Sigmoid colon (tissue), 7 donors: ENCODE data around the gene THOC7. TPM values are rescaled to one million over a fixed set of nuclear protein-coding genes. Genes with fewer than 3 reads are reported as not detected.

Source experiments
- DNase-seq: peaks from one replicate; pipeline ENCODE4 v3.0.0-alpha.2; 2019
- H3K27ac ChIP-seq, 4 donors: fragments of 200-600 bp; sonication (generic); one replicate each; pipeline ENCODE4 v1.5.1; 2016 to 2019; ENCODE audit warnings: mild to moderate bottlenecking in 1 of 4
- H3K27me3 ChIP-seq, 3 donors: fragments of 200-600 bp; sonication (generic); one replicate each; pipeline ENCODE4 v1.5.1; 2019; ENCODE audit warnings: mild to moderate bottlenecking in 1 of 3
- H3K36me3 ChIP-seq, 4 donors: fragments of 200-600 bp; sonication (generic); one replicate each; pipeline ENCODE4 v1.5.1; 2016 to 2019
- H3K4me1 ChIP-seq, 4 donors: fragments of 200-600 bp; sonication (generic); one replicate each; pipeline ENCODE4 v1.5.1; 2017 to 2019
- H3K4me3 ChIP-seq, 4 donors: fragments of 200-600 bp; sonication (generic); one replicate each; pipeline ENCODE4 v1.5.1; 2017 to 2019; ENCODE audit warnings: mild to moderate bottlenecking in 2 of 4, moderate library complexity in 1 of 4
- H3K9me3 ChIP-seq, 4 donors: fragments of 200-600 bp in 3 of 4; sonication (generic) in 3 of 4; one replicate each; pipeline versions ENCODE4 v1.5.1 to v1.6.1; 2013 to 2019
- CTCF ChIP-seq, 4 experiments: fragments of 450-650 bp in 3 of 4; fragments of 200-600 bp in 1 of 4; IDR thresholded peaks; one replicate each; pipeline ENCODE4 v1.5.1; 2016 to 2019; ENCODE audit warnings: antibody characterized with exemption in 4 of 4, mild to moderate bottlenecking in 3 of 4, moderate library complexity in 2 of 4
- EP300 ChIP-seq, 4 donors: sonication (generic); formaldehyde crosslinking; IDR thresholded peaks; one replicate each; pipeline ENCODE4 v1.6.1; 2017; ENCODE audit warnings: antibody characterized with exemption in 4 of 4
- POLR2A ChIP-seq, 2 donors: fragments of 450-650 bp; IDR thresholded peaks; one replicate each; pipeline ENCODE4 v1.6.1; 2016; ENCODE audit warnings: antibody characterized with exemption in 2 of 2, mild to moderate bottlenecking in 2 of 2, moderate library complexity in 2 of 2
- POLR2AphosphoS5 ChIP-seq, 4 donors: sonication (generic); formaldehyde crosslinking; IDR thresholded peaks; one replicate each; pipeline ENCODE4 v1.6.1; 2017; ENCODE audit warnings: antibody characterized with exemption in 4 of 4
- WGBS, 2 donors: extraction: QIAGEN DNeasy Blood & Tissue Kit; methylation state at CpG; one replicate each; pipeline ENCODE4 v1.1.7; 2013; 5-methylcytosine and 5-hydroxymethylcytosine counted together
- intact Hi-C: fragments of 100-400 bp; cut with DNase I; formaldehyde crosslinking; loops from one replicate; pipeline ENCODE4 v1.15.1; 2023
- polyA plus RNA-seq, 3 donors: library from polyadenylated mRNA; stranded (reverse); fragments of 200-250 nt; gene quantifications; one replicate each; pipeline ENCODE4 v1.2.3, GENCODE V29; 2013
- total RNA-seq, 4 donors: library from RNA; depleted of rRNA; stranded (reverse); fragments of >200 nt; gene quantifications; one replicate each; pipeline ENCODE4 v1.1.0, GENCODE V29; 2016
- donor health status: healthy with polysubstance abuse.
- donor health status: Bipolar disorder and iron deficiency.
- donor health status: healthy.

Gene THOC7
- total and polyA plus RNA-seq, 7 donors = 59.7 to 129 (median 110) TPM

GRCh38 chr3:63876260-63876659, 12.7 kb upstream of the THOC7 start:
- intact Hi-C loops = no loop called here
- TF ChIP-seq POLR2A (IDR thresholded peaks at IDR 0.05) (no peak), EP300 (IDR thresholded peaks at IDR 0.05) (no peak), POLR2AphosphoS5 (IDR thresholded peaks at IDR 0.05) (no peak), CTCF (IDR thresholded peaks at IDR 0.05) (no peak)
- no peak for DNase-seq
- Histone ChIP-seq H3K27me3 (no peaks in the 10 kb centered on the region), H3K27ac (no peak overlapping the region), H3K36me3 (no peaks in the 10 kb centered on the region), H3K4me1 (peaks cover 0 to 52% (median 42%) of the 10 kb centered on the region in 4 donors), H3K4me3 (no peak overlapping the region), H3K9me3 (no peaks in the 10 kb centered on the region)
- WGBS, 2 donors = 8 to 46% methylated on average over 3 of the region's 3 CpGs

- no peaks in the 10 kb centered on the region for H3K9me3 ChIP-seq
- 77 to 83% methylated on average over 2 of the region's 2 CpGs for WGBS, 2 donors
- peaks cover 0 to 48% (median 42%) of the 10 kb centered on the region in 4 donors for H3K4me1 ChIP-seq
- no peak for DNase-seq
- TF ChIP-seq EP300 (IDR thresholded peaks at IDR 0.05) (no peak), POLR2AphosphoS5 (IDR thresholded peaks at IDR 0.05) (no peak), CTCF (IDR thresholded peaks at IDR 0.05) (no peak), POLR2A (IDR thresholded peaks at IDR 0.05) (no peak)
- H3K36me3 ChIP-seq = no peaks in the 10 kb centered on the region
- H3K27me3 ChIP-seq = no peaks in the 10 kb centered on the region
- H3K27ac ChIP-seq = no peak overlapping the region
- intact Hi-C loops = no loop called here
- no peak overlapping the region for H3K4me3 ChIP-seq
Observed at GRCh38 chr3:63875510-63875909, 11.9 kb upstream of the THOC7 start.

- Histone ChIP-seq H3K9me3 (no peaks in the 10 kb centered on the region), H3K27me3 (no peaks in the 10 kb centered on the region), H3K36me3 (no peaks in the 10 kb centered on the region), H3K4me3 (no peak overlapping the region), H3K27ac (no peak overlapping the region), H3K4me1 (peaks cover 0 to 44% (median 42%) of the 10 kb centered on the region in 4 donors)
- TF ChIP-seq EP300 (IDR thresholded peaks at IDR 0.05) (no peak), CTCF (IDR thresholded peaks at IDR 0.05) (no peak), POLR2AphosphoS5 (IDR thresholded peaks at IDR 0.05) (no peak), POLR2A (IDR thresholded peaks at IDR 0.05) (no peak)
- intact Hi-C loops = no loop called here
- WGBS, 2 donors = 69 to 83% methylated on average over 3 of the region's 3 CpGs
- no peak for DNase-seq
Observed at GRCh38 chr3:63874769-63875168, 11.2 kb upstream of the THOC7 start.

- 77 to 87% methylated on average over 2 of the region's 2 CpGs for WGBS, 2 donors
- TF ChIP-seq EP300 (IDR thresholded peaks at IDR 0.05) = no peak
- TF ChIP-seq CTCF (IDR thresholded peaks at IDR 0.05) = no peak
- no peak for TF ChIP-seq POLR2A (IDR thresholded peaks at IDR 0.05)
- no peak for TF ChIP-seq POLR2AphosphoS5 (IDR thresholded peaks at IDR 0.05)
- Histone ChIP-seq H3K27me3 (no peaks in the 10 kb centered on the region), H3K9me3 (no peaks in the 10 kb centered on the region), H3K27ac (no peak overlapping the region), H3K4me1 (peaks cover 0 to 29% (median 23%) of the 10 kb centered on the region in 4 donors), H3K4me3 (no peak overlapping the region), H3K36me3 (no peaks in the 10 kb centered on the region)
- intact Hi-C loops = no loop called here
- no peak for DNase-seq
Observed at GRCh38 chr3:63872135-63872924, 8.7 kb upstream of the THOC7 start.
